Spleen (tissue), 7 donors: ENCODE results near the gene LEFTY2.

Experiments used
- CTCF ChIP-seq, 11 experiments: fragments of 200-600 bp in 7 of 11; fragments of 450-650 bp in 4 of 11; sonication (generic) in 4 of 11; IDR thresholded peaks in 8 of 11; conservative IDR thresholded peaks in 3 of 11; 1 replicate in 7 of 11; 2 replicates in 4 of 11; pipeline versions ENCODE4 v1.4.0 to v1.8.0; 2016 to 2021; ENCODE audit warnings: antibody characterized with exemption in 11 of 11, inconsistent platforms in 4 of 11, mild to moderate bottlenecking in 1 of 11
- POLR2A ChIP-seq, 3 donors: fragments of 450-650 bp; IDR thresholded peaks; one replicate each; pipeline ENCODE4 v1.5.1; 2017; ENCODE audit warnings: antibody characterized with exemption in 3 of 3, mild to moderate bottlenecking in 1 of 3
- POLR2AphosphoS5 ChIP-seq, 3 donors: sonication (generic); formaldehyde crosslinking; IDR thresholded peaks; one replicate each; pipeline ENCODE4 v1.5.1; 2017; ENCODE audit warnings: antibody characterized with exemption in 3 of 3
- donor health status: DM: no; HTN: no; CAD: no; lungs with moderate emphysema.
- donor health status: DM: no; HTN: no; CAD: no.
- donor health status: DM: no; HTN: no; CAD: no.

GRCh38 chr1:225977937-225978748, 37.1 kb upstream of the LEFTY2 start:
- peak in 1 of 11 experiments; percentile 14 for TF ChIP-seq CTCF (IDR thresholded peaks at IDR 0.05 in 8 of 11, conservative IDR thresholded peaks at IDR 0.05 in 3 of 11)
- TF ChIP-seq POLR2A (IDR thresholded peaks at IDR 0.05), result no peak
- no peak for TF ChIP-seq POLR2AphosphoS5 (IDR thresholded peaks at IDR 0.05)
